H1 (cell line): ENCODE results near the gene CALD1. TPM values are rescaled to one million over a fixed set of nuclear protein-coding genes. Genes with fewer than 3 reads are reported as not detected.
A peak's percentile ranks its signal among the peaks of the same experiment; 100 is the strongest.

Experiments used
- CTCF ChIA-PET: fragments of 300-600 bp; sonication (Branson Sonifier 250); formaldehyde crosslinking; loops from one replicate; lab custom pipeline; 2021; ENCODE audit not compliant: partially characterized antibody; lab: Charles Lee
- POLR2A ChIA-PET: fragments of 300-600 bp; sonication (Branson Sonifier 250); formaldehyde crosslinking; loops from one replicate; lab custom pipeline; 2021; ENCODE audit warnings: inconsistent platforms; ENCODE audit not compliant: partially characterized antibody; lab: Charles Lee
- DNase-seq, 2 experiments: peaks; one replicate each; pipeline versions ENCODE4 v3.0.0 to v3.0.0-alpha.2; 2010 to 2022; ENCODE audit warnings: low spot score in 2 of 2, low read depth in 1 of 2, mixed read lengths in 1 of 2
- FAIRE-seq: peaks from 2 replicates; lab custom pipeline; 2011; peaks lifted over from hg19 to GRCh38; lab: Jason Lieb, UNC
- H2AFZ ChIP-seq: 2 replicates; pipeline ENCODE4 v1.8.1; 2012; ENCODE audit warnings: low read length, inconsistent platforms
- H2AK5ac ChIP-seq: 2 replicates; pipeline ENCODE4 v1.6.1; 2013; ENCODE audit warnings: low read depth, low read length
- H2BK120ac ChIP-seq: replicated peaks from 2 replicates; pipeline ENCODE3; 2013; ENCODE audit warnings: low read depth, low read length, inconsistent platforms
- H2BK12ac ChIP-seq: 2 replicates; pipeline ENCODE4 v1.6.1; 2013; ENCODE audit warnings: low read depth, low read length
- H2BK15ac ChIP-seq: 2 replicates; pipeline ENCODE4 v1.6.1; 2013; ENCODE audit warnings: low read length
- H2BK20ac ChIP-seq: 2 replicates; pipeline ENCODE4 v1.6.1; 2013; ENCODE audit warnings: low read length
- H2BK5ac ChIP-seq: 2 replicates; pipeline ENCODE4 v1.6.1; 2013; ENCODE audit warnings: low read depth, low read length
- H3K14ac ChIP-seq: 2 replicates; pipeline ENCODE4 v1.6.1; 2013; ENCODE audit warnings: inconsistent platforms; ENCODE audit not compliant: insufficient read length
- H3K18ac ChIP-seq: 2 replicates; pipeline ENCODE4 v1.6.1; 2013; ENCODE audit warnings: low read length; ENCODE audit errors: extremely low read depth
- H3K23ac ChIP-seq: 2 replicates; pipeline ENCODE4 v1.6.1; 2013; ENCODE audit warnings: inconsistent platforms; ENCODE audit not compliant: insufficient read length
- H3K23me2 ChIP-seq: 2 replicates; pipeline ENCODE4 v1.6.1; 2013; ENCODE audit warnings: low read depth, low read length
- H3K27ac ChIP-seq: 2 replicates; pipeline ENCODE4 v1.6.1; 2011; ENCODE audit warnings: low read depth, low read length, inconsistent platforms
- H3K27me3 ChIP-seq, 4 experiments: replicated peaks in 1 of 4; 1 replicate in 1 of 4; 2 replicates in 3 of 4; pipeline versions ENCODE4 v1.6.1 to v1.8.1; 2011 to 2013; ENCODE audit warnings: low read length in 3 of 4, mild to moderate bottlenecking in 3 of 4, inconsistent platforms in 2 of 4, mixed read lengths in 2 of 4, moderate library complexity in 1 of 4; ENCODE audit not compliant: control insufficient read depth in 3 of 4, insufficient read depth in 3 of 4; ENCODE audit errors: extremely low read depth in 1 of 4
- H3K36me3 ChIP-seq, 4 experiments: 2 replicates each; pipeline versions ENCODE4 v1.6.1 to v1.8.1; 2011 to 2013; ENCODE audit warnings: mild to moderate bottlenecking in 4 of 4, low read length in 3 of 4, moderate library complexity in 2 of 4, control low read depth in 1 of 4, inconsistent platforms in 1 of 4; ENCODE audit not compliant: insufficient read depth in 4 of 4, control insufficient read depth in 2 of 4
- H3K4ac ChIP-seq: replicated peaks from 2 replicates; pipeline ENCODE3; 2013; ENCODE audit warnings: low read length, low read depth, mixed read lengths, inconsistent platforms; ENCODE audit not compliant: insufficient read length
- H3K4me1 ChIP-seq, 4 experiments: replicated peaks in 1 of 4; 1 replicate in 1 of 4; 2 replicates in 3 of 4; pipeline versions ENCODE4 v1.6.1 to v1.8.1; 2011 to 2013; ENCODE audit warnings: low read length in 3 of 4, inconsistent platforms in 2 of 4, mixed read lengths in 1 of 4; ENCODE audit not compliant: insufficient read depth in 4 of 4, control insufficient read depth in 3 of 4
- H3K4me2 ChIP-seq, 2 experiments: 2 replicates each; pipeline versions ENCODE4 v1.6.1 to v1.8.1; 2011 to 2013; ENCODE audit warnings: low read depth in 2 of 2, low read length in 2 of 2, control low read depth in 1 of 2, inconsistent platforms in 1 of 2, mild to moderate bottlenecking in 1 of 2; ENCODE audit not compliant: insufficient read depth in 1 of 2
- H3K4me3 ChIP-seq, 4 experiments: fragments of 200-600, 300-600 bp in 1 of 4; sonication (generic), shearing (Covaris generic), sonication (Bioruptor Twin) in 1 of 4; 2 replicates each; pipeline versions ENCODE4 v1.5.1 to v1.8.1; 2011 to 2016; ENCODE audit warnings: low read length in 4 of 4, low read depth in 3 of 4, control low read depth in 2 of 4, inconsistent platforms in 2 of 4, mild to moderate bottlenecking in 2 of 4, mixed read lengths in 1 of 4, moderate library complexity in 1 of 4; ENCODE audit not compliant: insufficient read depth in 2 of 4; ENCODE audit errors: extremely low read depth in 1 of 4
- H3K56ac ChIP-seq: replicated peaks from 2 replicates; pipeline ENCODE3; 2013; ENCODE audit warnings: low read depth, mild to moderate bottlenecking, mixed read lengths, low read length, inconsistent platforms; ENCODE audit not compliant: insufficient read length
- H3K79me1 ChIP-seq: 2 replicates; pipeline ENCODE4 v1.6.1; 2013; ENCODE audit warnings: low read depth, low read length, control low read depth
- H3K79me2 ChIP-seq, 2 experiments: 2 replicates each; pipeline versions ENCODE4 v1.6.1 to v1.8.1; 2012 to 2013; ENCODE audit warnings: low read length in 2 of 2, mild to moderate bottlenecking in 2 of 2, inconsistent platforms in 1 of 2; ENCODE audit not compliant: insufficient read depth in 2 of 2, control insufficient read depth in 1 of 2
- H3K9ac ChIP-seq, 4 experiments: replicated peaks in 1 of 4; 1 replicate in 1 of 4; 2 replicates in 3 of 4; pipeline versions ENCODE4 v1.6.1 to v1.8.1; 2011 to 2013; ENCODE audit warnings: low read depth in 3 of 4, low read length in 3 of 4, control low read depth in 2 of 4, mild to moderate bottlenecking in 2 of 4, moderate library complexity in 2 of 4, inconsistent platforms in 1 of 4; ENCODE audit errors: extremely low read depth in 1 of 4
- H3K9me3 ChIP-seq, 2 experiments: 2 replicates each; pipeline versions ENCODE4 v1.6.1 to v1.8.1; 2012 to 2013; ENCODE audit warnings: mild to moderate bottlenecking in 2 of 2, moderate library complexity in 2 of 2, control low read depth in 1 of 2, inconsistent platforms in 1 of 2, low read depth in 1 of 2, low read length in 1 of 2, mixed read lengths in 1 of 2; ENCODE audit not compliant: insufficient read depth in 2 of 2
- H4K20me1 ChIP-seq, 2 experiments: replicated peaks in 1 of 2; 2 replicates each; pipeline versions ENCODE3 to v1.8.1; 2011 to 2013; ENCODE audit warnings: inconsistent platforms in 2 of 2, low read length in 2 of 2, mild to moderate bottlenecking in 1 of 2; ENCODE audit not compliant: insufficient read depth in 2 of 2, control insufficient read depth in 1 of 2
- H4K5ac ChIP-seq: 2 replicates; pipeline ENCODE4 v1.6.1; 2013; ENCODE audit warnings: low read length, low read depth, mixed read lengths, inconsistent platforms; ENCODE audit not compliant: insufficient read length
- H4K8ac ChIP-seq: 2 replicates; pipeline ENCODE4 v1.8.0; 2013; ENCODE audit warnings: mild to moderate bottlenecking, moderate library complexity, low read length, inconsistent platforms; ENCODE audit not compliant: insufficient read depth; ENCODE audit errors: extremely low read depth
- H4K91ac ChIP-seq: replicated peaks from 2 replicates; pipeline ENCODE3; 2013; ENCODE audit warnings: low read length, mixed read lengths, inconsistent platforms; ENCODE audit not compliant: insufficient read length
- ASH2L ChIP-seq: fragments of 200-600, 300-600 bp; sonication (generic); IDR thresholded peaks from one replicate; pipeline ENCODE4 v1.7.1; 2017; ENCODE audit warnings: low read length
- HDAC2 ChIP-seq, 2 experiments: fragments of 300-600 bp in 1 of 2; sonication (generic) in 1 of 2; IDR thresholded peaks; 2 replicates each; pipeline ENCODE4 v1.6.1; 2011 to 2012; ENCODE audit warnings: low read depth in 2 of 2, low read length in 2 of 2, mild to moderate bottlenecking in 2 of 2, moderate library complexity in 2 of 2, borderline replicate concordance in 1 of 2, inconsistent platforms in 1 of 2
- POLR2A ChIP-seq, 2 experiments: IDR thresholded peaks; 1 replicate in 1 of 2; 2 replicates in 1 of 2; pipeline ENCODE4 v1.6.1; 2011; ENCODE audit warnings: low read depth in 2 of 2, low read length in 2 of 2, mild to moderate bottlenecking in 2 of 2; ENCODE audit errors: control extremely low read depth in 1 of 2
- POU5F1 ChIP-seq: IDR thresholded peaks from 2 replicates; pipeline ENCODE4 v1.6.1; 2011; ENCODE audit warnings: low read depth, mild to moderate bottlenecking, low read length, moderate library complexity
- SAP30 ChIP-seq: fragments of 300-600 bp; sonication (generic); IDR thresholded peaks from 2 replicates; pipeline ENCODE4 v1.7.1; 2012; ENCODE audit warnings: low read length, moderate library complexity, mild to moderate bottlenecking, inconsistent platforms; ENCODE audit not compliant: insufficient read depth, insufficient replicate concordance
- SIN3A ChIP-seq, 2 experiments: IDR thresholded peaks in 1 of 2; conservative IDR thresholded peaks in 1 of 2; 2 replicates each; pipeline ENCODE4 v1.6.1; 2011 to 2012; ENCODE audit warnings: low read length in 2 of 2, improper control_type of control experiment in 1 of 2, low read depth in 1 of 2, mild to moderate bottlenecking in 1 of 2
- SIRT6 ChIP-seq: IDR thresholded peaks from one replicate; pipeline ENCODE4 v1.7.1; 2012; ENCODE audit warnings: low read length, inconsistent platforms
- SRF ChIP-seq: IDR thresholded peaks from 2 replicates; pipeline ENCODE4 v1.6.1; 2011; ENCODE audit warnings: mild to moderate bottlenecking, low read depth, low read length, moderate library complexity
- TEAD4 ChIP-seq: IDR thresholded peaks from 2 replicates; pipeline ENCODE4 v1.6.1; 2012; ENCODE audit warnings: low read depth, low read length, inconsistent platforms, mixed read lengths
- WGBS, 2 experiments: shearing (Covaris generic) in 1 of 2; methylation state at CpG; one replicate each; pipeline versions ENCODE4 v1.1.6 to v1.1.7; 2013 to 2015; ENCODE audit warnings: low lambda C conversion rate in 2 of 2, mixed read lengths in 2 of 2, inconsistent platforms in 1 of 2, low coverage in 1 of 2, missing lambda C conversion rate in 1 of 2; ENCODE audit not compliant: insufficient replicate concordance in 2 of 2, insufficient coverage in 1 of 2, insufficient read length in 1 of 2; ENCODE audit errors: extremely low coverage in 1 of 2, missing lambda C conversion rate in 1 of 2; 5-methylcytosine and 5-hydroxymethylcytosine counted together
- polyA plus RNA-seq, 7 experiments: library from polyadenylated mRNA; depleted of rRNA in 3 of 7; stranded (reverse) in 5 of 7; unstranded in 2 of 7; fragments of >200 nt in 5 of 7; fragments of 200-250 nt in 2 of 7; gene quantifications; 1 replicate in 5 of 7; 2 replicates in 1 of 7; 4 replicates in 1 of 7; pipeline versions ENCODE4 v1.2.1 to v1.2.3, GENCODE V29; 2011 to 2013; ENCODE audit warnings: missing spikeins in 2 of 7, mixed read lengths in 2 of 7
- total RNA-seq: library from RNA; stranded (reverse); fragmentation: NEBNext Ultra II Directional; extraction: Animal tissue kit (Norgen Biotek cat#: 25700); gene quantifications from 2 replicates; pipeline ENCODE4 v1.2.1, GENCODE V29; 2021

CALD1 gene
- total and polyA plus RNA-seq, 2 of the 8 experiments (the other 6 are each of a cell fraction or from before 2014, with no cell fraction given), result 34.3 to 177 TPM

- Histone ChIP-seq H3K36me3 (no peaks in the 10 kb centered on the region), H3K79me2 (no peaks in the 10 kb centered on the region), H3K14ac (no peak overlapping the region), H3K27me3 (no peaks in the 10 kb centered on the region), H3K23ac (no peak overlapping the region), H3K23me2 (no peaks in the 10 kb centered on the region; the same call in 1 of the 2 replicates), H3K4ac (no peak overlapping the region), H3K9ac (no peak overlapping the region), H4K20me1 (no peaks in the 10 kb centered on the region), H3K27ac (no peak overlapping the region), H2BK12ac (0 out of 2 replicates have a peak overlapping the region, but pooled peaks have one; percentile 2), H4K8ac (no peak overlapping the region), H2BK20ac (no peak overlapping the region), H3K9me3 (no peaks in the 10 kb centered on the region), H3K79me1 (no peaks in the 10 kb centered on the region), H3K4me3 (no peak overlapping the region), H3K4me2 (no peak overlapping the region), H4K5ac (no peak overlapping the region), H4K91ac (no peak overlapping the region), H2BK120ac (no peak overlapping the region), H3K18ac (no peak overlapping the region), H3K4me1 (peaks cover 0 to 7% (median 3%) of the 10 kb centered on the region in 4 experiments; a peak in 3 of 7 replicates), H2BK15ac (no peak overlapping the region), H3K56ac (no peak overlapping the region), H2BK5ac (no peak overlapping the region), H2AFZ (no peak overlapping the region), H2AK5ac (no peak overlapping the region)
- TF ChIP-seq SRF (no peak), HDAC2 (IDR thresholded peaks at IDR 0.05; ENCODE audit: borderline replicate concordance in 1 of 2, low read depth in 2 of 2, low read length in 2 of 2) (no peak), SIRT6 (no peak), SAP30 (no peak), SIN3A (conservative IDR thresholded peaks at IDR 0.05 in 1 of 2, IDR thresholded peaks at IDR 0.05 in 1 of 2; ENCODE audit: low read depth in 1 of 2, low read length in 2 of 2) (no peak), ASH2L (no peak), TEAD4 (no peak), POU5F1 (no peak), POLR2A (IDR thresholded peaks at IDR 0.05; ENCODE audit: control extremely low read depth in 1 of 2, low read depth in 2 of 2, low read length in 2 of 2) (no peak)
- CTCF ChIA-PET, result interaction anchor here (0.9 to 15.4 kb wide), 2 partner anchors 18 to 49 kb away, joined by 3 to 249 read pairs; no protein-coding TSS in a partner anchor
- FAIRE-seq (no peak), DNase-seq (no peak)
- POLR2A ChIA-PET, result interaction anchor here (1.8 kb wide), 1 partner anchor 37 kb away, joined by 4 read pairs; no protein-coding TSS in a partner anchor
- 91% methylated on average over 5 of the region's 5 CpGs; no CpG with 5 or more reads in 1 of the 2 experiments for WGBS, 2 experiments
These were observed 32.1 kb upstream of the CALD1 start for GRCh38 chr7:134747326-134747725.
